GM19351 (cell line): ENCODE data around the gene UGT3A2.
"Not testable (repeated sequence)": the region's sequence is repeated elsewhere in the genome, so short reads cannot be mapped to it uniquely, and the experiment has no call there.

Experiments used
- ATAC-seq: cut with Tn5 transposase; IDR thresholded peaks from one replicate; pipeline ENCODE4 v1.9.1; 2021; ENCODE audit warnings: mild to moderate bottlenecking, moderate library complexity; ENCODE audit not compliant: unreplicated experiment

Gene UGT3A2

GRCh38 chr5:36055984-36056383, 10.7 kb downstream of the UGT3A2 start:
- ATAC-seq: no peak

DNA sequence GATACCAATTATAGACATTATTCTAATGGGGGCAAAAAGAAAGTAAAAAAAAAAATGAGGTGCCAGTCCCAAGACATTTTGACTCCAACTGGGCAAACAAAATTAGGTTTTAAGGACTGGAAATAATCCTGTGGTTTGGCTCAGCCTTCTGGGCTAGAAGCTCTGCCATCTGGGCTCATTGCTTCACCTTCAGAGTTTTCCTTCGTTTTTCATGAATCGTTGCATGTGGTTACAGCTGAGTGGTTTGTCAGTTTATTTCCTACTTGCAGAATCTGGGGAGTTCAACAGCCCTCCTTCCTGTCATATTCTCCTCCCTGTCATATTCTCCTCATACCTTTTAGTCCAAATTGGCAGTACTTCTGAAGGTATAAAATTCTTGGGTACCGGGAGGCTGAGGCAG, 12.0 kb downstream of the UGT3A2 start:
- no peak for ATAC-seq

- no peak for ATAC-seq
These were observed 14.1 kb downstream of the UGT3A2 start for GRCh38 chr5:36052538-36052937.

- ATAC-seq: no peak
These were observed 16.7 kb downstream of the UGT3A2 start for GRCh38 chr5:36049949-36050348.

DNA sequence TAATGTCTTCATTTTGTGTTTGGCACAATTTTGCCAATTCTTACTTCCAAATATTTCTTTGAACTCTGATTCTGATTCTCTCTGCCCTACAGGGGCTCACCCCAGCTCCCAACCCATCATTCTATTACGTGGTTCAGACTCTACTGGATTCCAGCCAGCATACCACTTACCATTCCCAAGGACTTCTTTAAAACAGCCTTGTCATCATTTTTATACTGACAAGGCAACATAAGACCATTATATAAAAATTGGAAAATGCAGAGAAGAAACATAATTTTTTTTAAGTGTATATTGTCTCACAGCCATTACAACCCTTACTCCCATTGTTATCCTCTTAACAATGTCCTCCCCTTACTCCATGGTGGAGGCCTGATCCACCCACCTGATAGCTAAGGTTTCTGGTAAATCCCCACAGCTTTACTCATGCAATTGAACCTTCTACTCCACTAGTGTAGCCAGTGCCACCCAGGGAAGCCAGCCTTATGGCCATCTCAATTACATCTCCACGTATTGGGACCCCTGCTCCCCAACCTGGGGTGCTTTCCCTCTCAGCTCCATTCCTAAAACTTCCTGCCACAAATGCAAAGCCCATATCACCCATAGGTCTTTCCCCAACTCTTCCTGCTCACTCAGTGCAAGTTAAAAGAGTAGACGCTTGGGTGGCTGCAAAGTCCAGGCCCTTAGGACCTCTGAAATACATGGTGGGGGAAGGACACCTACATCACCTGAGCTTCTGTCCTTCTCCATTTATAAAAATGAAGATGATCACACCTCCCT, 19.1 kb downstream of the UGT3A2 start:
- no peak for ATAC-seq

GRCh38 chr5:36045895-36046294, 20.8 kb downstream of the UGT3A2 start:
- no peak for ATAC-seq

- ATAC-seq: no peak
These were observed 25.2 kb downstream of the UGT3A2 start for GRCh38 chr5:36041537-36041845.

DNA sequence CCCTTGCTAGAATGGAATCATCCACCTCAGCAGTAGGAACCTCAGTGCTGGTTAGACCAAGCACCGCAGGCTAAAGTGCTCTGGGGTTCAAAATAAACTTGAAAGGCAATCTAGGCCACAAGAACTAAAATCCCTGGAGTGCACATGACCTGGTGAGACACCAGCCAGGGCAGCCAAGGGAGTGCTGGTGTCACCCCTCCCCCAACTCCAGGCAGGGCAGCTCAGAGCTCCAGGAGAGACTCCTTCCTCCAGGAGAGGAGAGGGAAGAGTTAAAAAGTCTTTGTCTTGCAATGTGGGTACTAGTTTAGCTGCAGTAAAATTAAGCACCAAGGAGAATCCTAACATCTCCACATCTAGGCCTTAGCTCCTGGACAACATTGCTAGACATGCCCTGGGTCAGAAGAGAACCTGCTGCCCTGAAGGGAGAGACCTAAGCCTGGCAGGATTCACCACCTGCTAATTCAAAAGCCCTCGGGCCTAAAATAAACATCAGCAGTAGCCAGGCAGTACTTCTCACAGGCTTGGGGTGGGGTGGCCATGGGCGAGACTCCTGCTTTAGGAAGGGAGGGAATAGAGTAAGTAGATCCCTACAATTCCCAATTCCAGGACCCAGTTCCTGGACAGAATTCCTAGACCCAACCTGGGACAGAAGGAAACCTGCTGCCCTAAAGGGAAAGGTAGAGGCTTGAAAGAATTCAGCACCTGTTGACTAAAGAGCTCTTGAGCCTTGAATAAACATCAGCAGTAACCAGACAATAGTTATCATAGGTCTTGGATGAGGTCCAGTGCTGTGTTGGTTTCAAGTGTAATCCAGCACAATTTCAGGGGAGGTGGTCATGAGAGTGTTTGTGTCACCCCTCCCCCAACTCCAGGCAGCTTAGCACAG, 25.8 kb downstream of the UGT3A2 start:
- ATAC-seq: no peak

GRCh38 chr5:36035696-36036095, 31.0 kb downstream of the UGT3A2 start:
- no peak for ATAC-seq

- ATAC-seq: not testable (repeated sequence)
These were observed 32.0 kb downstream of the UGT3A2 start for GRCh38 chr5:36034536-36035134.

- no peak for ATAC-seq
These were observed 33.2 kb downstream of the UGT3A2 start for GRCh38 chr5:36033486-36033885.

GRCh38 chr5:36033047-36033446, 33.6 kb downstream of the UGT3A2 start:
- ATAC-seq: no peak

DNA sequence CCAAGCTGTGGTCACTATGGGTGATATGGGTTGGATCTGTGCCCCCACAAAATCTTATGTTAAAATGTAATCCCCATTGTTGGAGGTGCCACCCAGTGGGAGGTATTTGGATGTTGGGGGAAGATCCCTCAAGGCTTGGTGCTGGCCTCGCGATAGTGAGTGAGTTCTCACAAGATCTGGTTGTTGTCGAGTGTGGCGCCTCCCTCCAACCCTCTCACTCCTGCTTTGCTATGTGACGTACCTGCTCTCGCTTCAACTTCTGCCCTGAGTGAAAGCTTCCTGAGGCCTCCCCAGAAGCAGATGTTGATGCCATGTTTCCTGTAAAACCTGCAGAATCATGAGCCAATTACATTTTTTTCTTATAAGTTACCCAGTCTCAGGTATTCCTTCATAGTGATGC, 35.5 kb downstream of the UGT3A2 start:
- no peak for ATAC-seq

- no peak for ATAC-seq
These were observed 36.8 kb downstream of the UGT3A2 start for GRCh38 chr5:36029914-36030313.

DNA sequence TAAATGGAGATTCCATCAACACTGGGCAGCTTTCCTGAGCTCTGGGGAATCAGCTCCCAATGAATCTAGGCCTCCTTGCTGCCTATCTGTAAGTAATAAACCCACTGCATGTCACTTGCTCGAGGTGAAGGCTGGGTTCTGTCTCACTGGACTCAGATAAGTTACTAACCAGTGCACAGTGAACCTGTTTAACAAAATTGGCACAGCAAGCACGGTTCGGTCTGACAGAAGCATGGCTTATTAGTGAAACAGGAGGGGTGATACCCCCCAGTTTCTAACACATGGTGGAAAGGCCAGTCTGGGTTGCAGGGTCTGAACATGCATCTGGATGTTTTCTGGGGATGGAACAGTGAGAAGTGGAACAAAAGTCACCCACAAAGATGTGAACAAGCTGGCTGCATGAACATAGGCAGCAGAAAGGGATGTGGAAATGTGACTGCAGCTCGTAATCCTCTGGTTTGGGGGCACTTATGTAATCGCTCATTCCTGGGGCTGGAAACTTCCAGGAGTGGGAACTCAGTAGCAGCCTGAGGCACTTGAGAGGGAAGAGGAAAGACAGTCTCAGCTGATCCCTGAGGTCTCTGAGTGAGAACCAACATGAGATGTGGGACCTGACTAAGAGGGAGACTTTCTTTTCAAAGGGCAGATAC, 37.7 kb downstream of the UGT3A2 start:
- ATAC-seq: no peak

DNA sequence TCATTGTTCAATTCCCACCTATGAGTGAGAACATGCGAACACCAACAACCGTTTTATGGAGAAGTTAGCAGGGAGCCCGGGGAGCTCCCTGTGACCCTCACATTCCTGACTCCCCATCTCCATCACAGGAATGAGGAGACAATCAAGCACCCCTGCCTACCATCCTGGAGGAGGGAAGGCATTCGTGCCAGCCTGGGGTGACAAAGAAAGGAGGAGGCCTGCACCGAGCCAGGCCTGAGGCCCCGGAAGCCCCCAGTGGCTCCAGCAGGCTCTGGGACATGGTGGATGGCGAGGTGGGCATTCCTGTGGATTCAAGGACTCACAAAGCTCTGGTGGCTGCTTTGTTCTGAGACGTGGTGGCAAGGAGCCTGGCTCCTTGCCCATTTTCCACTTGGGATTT, 39.0 kb downstream of the UGT3A2 start:
- ATAC-seq: no peak

DNA sequence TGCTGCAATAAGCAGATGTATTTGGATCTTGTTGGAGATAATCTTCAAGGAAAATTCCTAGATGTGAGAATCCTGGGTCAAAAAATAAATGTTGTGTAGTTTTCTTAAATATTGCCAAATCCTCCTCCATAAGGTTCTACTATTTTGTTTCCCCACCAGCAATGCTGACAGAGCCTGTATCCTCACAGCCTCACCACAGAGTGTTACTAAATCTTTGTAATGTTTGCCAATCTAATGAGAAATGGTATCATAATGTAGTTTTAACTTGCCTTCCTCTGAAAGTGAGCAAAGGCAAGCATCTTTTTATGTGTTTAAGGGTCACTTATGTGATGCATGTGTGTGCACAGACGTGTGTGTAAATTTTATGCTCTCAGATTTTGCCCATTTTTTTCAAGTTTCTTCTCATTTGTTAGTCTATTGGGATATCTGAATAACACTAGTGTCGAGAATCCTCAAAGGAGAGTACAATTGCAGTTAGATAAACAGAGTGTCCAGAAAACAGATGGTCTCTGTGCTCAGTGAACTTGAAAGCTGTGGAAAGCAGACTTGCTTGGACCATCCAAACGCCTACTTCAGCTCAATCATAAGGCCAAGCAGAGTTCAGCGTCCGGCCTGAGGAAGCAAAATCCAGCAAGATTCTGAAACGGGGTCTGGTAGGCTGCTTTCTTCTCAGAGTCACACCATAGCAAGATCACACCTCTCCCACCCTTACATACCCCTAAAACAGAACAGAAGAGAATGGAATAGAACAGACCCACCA, 39.8 kb downstream of the UGT3A2 start:
- no peak for ATAC-seq

DNA sequence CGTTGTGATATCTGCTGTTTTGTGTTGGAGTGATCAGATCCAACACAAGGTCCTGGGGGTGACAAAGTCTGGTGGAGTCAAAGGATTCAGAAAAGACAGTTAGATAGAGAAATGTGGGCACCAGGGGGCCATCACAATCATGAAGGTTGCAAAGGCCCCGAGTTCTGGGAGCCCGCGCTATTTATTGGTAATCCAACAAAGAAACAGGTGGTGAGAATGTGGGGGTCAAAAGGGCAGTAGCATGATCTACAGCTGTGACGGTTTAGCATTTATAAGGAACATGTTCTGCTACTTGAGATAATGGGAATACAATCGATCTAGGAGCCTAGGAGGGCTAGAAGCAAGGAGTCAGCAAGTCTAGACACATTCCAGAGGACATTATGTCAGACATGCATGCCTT, 44.4 kb downstream of the UGT3A2 start:
- not testable (repeated sequence) for ATAC-seq

GRCh38 chr5:36019584-36019983, 47.1 kb downstream of the UGT3A2 start:
- not testable (repeated sequence) for ATAC-seq

GRCh38 chr5:36017622-36018021, 49.1 kb downstream of the UGT3A2 start:
- no peak for ATAC-seq

DNA sequence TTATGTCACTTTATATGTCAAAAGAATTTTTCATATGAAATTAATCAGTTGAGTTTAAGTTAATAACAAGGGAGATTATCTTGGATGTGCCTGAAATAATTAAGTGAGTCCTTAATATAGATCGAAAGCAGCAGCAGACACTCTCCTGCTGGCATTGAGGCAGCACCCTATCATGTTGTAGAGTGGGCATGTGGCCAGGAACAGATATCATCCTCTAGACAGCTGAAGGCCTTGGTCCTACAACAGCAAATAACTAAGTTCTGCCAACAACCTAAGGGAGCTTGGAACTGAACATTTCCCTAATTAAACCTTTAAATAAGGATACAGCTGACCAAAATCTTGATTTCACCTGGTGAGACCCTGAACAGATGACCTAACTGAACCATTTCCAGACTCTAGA, 49.7 kb downstream of the UGT3A2 start:
- no peak for ATAC-seq
